ENCODE data around the gene TRPM7.

- TF ChIP-seq GATA2 (IDR thresholded peaks at IDR 0.05; ENCODE audit: low read depth, low read length) (no peak), GATA3 (IDR thresholded peaks at IDR 0.05; ENCODE audit: low read depth, low read length) (no peak)
These were observed 122.8 kb downstream of the TRPM7 start for GRCh38 chr15:50563756-50564155.

All from SH-SY5Y (cell line).